Fibroblast of the aortic adventitia (primary cell): ENCODE results near the gene FSIP1. TPM values are rescaled to one million over a fixed set of nuclear protein-coding genes. Genes with fewer than 3 reads are reported as not detected.
A peak's percentile ranks its signal among the peaks of the same experiment; 100 is the strongest.

Source experiments
- DNase-seq: peaks from one replicate; pipeline ENCODE4 v3.0.0-alpha.2; 2010; ENCODE audit warnings: low read depth
- H3K4me3 ChIP-seq: 2 replicates; pipeline ENCODE4 v1.5.1; 2011; ENCODE audit warnings: low read depth, mild to moderate bottlenecking, control low read depth, low read length, moderate library complexity
- CTCF ChIP-seq: IDR thresholded peaks from 2 replicates; pipeline ENCODE4 v1.5.1; 2011; ENCODE audit warnings: mild to moderate bottlenecking, low read length, control low read depth, inconsistent platforms; ENCODE audit not compliant: insufficient read depth
- total RNA-seq: library from RNA; depleted of rRNA; stranded (reverse); fragments of >200 nt; gene quantifications from 2 replicates; pipeline ENCODE4 v1.2.3, GENCODE V29; 2012; ENCODE audit warnings: low replicate concordance

FSIP1 gene
- total RNA-seq, 1 donor: 4.2 TPM

GRCh38 chr15:39556461-39556860 is 226.2 kb downstream of the FSIP1 start:
- no peak for TF ChIP-seq CTCF
- DNase-seq: no peak
- no peak overlapping the region for H3K4me3 ChIP-seq

GRCh38 chr15:39555885-39556284 is 226.8 kb downstream of the FSIP1 start:
- no peak for TF ChIP-seq CTCF
- DNase-seq: peak; percentile 33
- no peak overlapping the region for H3K4me3 ChIP-seq

- no peak for TF ChIP-seq CTCF
- H3K4me3 ChIP-seq: no peak overlapping the region
- no peak for DNase-seq
These were observed 227.8 kb downstream of the FSIP1 start for GRCh38 chr15:39554746-39555387.

GRCh38 chr15:39553947-39554693 is 228.5 kb downstream of the FSIP1 start:
- H3K4me3 ChIP-seq: no peak overlapping the region
- DNase-seq: no peak
- TF ChIP-seq CTCF: no peak

- DNase-seq: no peak
- TF ChIP-seq CTCF: no peak
- H3K4me3 ChIP-seq: no peak overlapping the region
These were observed 230.1 kb downstream of the FSIP1 start for GRCh38 chr15:39552556-39552955.

- DNase-seq: no peak
- TF ChIP-seq CTCF: no peak
- no peak overlapping the region for H3K4me3 ChIP-seq
These were observed 231.2 kb downstream of the FSIP1 start for GRCh38 chr15:39551476-39551875.

Other genes starting within 250 kb of the FSIP1 start
- 141 and 353 TPM in 2 replicates for gene THBS1, start 201.8 kb downstream of the FSIP1 start, total RNA-seq
- 49.7 and 160 TPM in 2 replicates for gene GPR176, start 137.4 kb upstream of the FSIP1 start, total RNA-seq
- 46.5 and 61.1 TPM in 2 replicates for gene EIF2AK4, start 151.3 kb upstream of the FSIP1 start, total RNA-seq